ENCODE data around the gene ZNF821.

- TF ChIP-seq CTCF (IDR thresholded peaks at IDR 0.05; ENCODE audit: borderline replicate concordance, extremely low read depth, low read length, poor library complexity, severe bottlenecking) (no peak), EZH2 (IDR thresholded peaks at IDR 0.05; ENCODE audit: borderline replicate concordance, low read depth, low read length, severe bottlenecking) (no peak)
These were observed 18.7 kb downstream of the ZNF821 start for GRCh38 chr16:71865173-71865863.

All from DND-41 (cell line).